NCI-H2029 (cell line): ENCODE measurements around the gene MACO1.

Experiments
- DNase-seq: peaks from one replicate; lab custom pipeline; 2025; lab: John Stamatoyannopoulos, UW

MACO1 gene

DNA sequence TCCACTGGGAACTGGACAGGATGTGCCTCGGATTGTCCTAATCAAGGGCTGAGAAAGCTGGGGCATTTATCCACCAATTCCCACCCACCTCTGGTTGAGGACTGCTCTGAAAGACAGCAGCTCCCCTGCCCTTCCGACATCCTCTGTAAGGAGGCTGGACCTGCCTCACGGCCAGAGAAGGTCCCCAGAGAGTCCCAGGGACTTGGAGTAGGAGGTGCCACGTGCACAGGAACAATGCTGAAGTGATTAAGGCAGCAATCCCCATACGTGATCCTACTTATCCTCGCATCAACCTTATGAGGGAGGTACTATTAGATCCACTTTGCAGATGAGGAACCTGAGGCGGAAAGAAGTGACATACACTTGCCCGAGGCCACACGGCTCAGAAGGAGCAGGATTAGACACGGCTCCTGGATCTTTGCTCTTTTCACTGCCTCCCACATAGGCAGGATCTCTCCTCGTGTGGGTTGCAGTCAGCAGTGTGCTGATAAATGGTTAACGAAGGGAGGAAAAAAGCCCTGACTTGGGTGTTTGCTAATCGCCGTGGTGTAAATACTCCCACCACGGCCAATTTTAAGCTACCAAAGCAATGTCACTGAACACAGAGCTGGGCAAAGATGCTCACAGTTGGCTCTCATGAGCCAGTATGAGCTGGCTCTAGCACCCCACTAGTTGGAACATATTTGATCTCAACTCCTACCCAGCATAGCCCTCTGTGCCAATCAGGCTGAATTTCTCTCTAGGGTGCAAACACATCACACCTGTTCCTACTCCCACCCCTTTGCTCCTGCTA is 94.1 kb downstream of the MACO1 start:
- DNase-seq, result no peak

DNA sequence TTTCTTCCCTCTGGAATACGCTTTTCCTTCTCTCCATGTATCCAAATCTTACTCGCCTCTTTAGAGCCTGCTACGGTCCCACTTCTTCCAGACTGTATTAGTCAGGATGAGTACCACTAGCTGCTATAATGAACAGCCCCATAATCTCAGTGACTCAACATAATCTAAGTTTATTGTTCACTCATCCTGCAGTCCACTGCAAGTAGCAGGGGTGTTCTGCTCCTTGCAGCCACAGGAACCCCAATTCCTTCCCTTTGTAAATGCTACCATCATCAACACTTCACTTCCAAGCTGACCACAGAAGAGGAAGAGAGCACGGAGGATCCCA is 94.6 kb downstream of the MACO1 start:
- DNase-seq, result no peak

DNA sequence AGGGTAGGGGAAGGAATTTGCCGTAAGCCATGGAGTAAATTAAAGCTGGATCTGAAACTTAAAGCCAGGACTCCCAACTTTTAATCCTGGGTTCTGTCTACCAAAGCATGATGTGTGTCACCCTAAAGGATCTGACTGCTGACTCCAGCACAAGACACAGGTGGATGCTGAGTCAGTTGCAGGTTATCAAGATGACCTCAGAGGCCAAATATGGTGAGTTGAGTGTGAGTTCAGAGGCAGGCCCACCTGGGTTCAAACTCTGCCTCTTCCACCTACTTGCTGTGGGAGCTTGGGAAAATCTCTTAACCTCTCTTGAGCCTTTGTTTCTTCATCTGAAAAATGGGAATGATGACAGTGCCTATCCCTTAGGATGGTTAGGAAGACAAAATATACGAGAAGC is 96.1 kb downstream of the MACO1 start:
- no peak for DNase-seq

DNA sequence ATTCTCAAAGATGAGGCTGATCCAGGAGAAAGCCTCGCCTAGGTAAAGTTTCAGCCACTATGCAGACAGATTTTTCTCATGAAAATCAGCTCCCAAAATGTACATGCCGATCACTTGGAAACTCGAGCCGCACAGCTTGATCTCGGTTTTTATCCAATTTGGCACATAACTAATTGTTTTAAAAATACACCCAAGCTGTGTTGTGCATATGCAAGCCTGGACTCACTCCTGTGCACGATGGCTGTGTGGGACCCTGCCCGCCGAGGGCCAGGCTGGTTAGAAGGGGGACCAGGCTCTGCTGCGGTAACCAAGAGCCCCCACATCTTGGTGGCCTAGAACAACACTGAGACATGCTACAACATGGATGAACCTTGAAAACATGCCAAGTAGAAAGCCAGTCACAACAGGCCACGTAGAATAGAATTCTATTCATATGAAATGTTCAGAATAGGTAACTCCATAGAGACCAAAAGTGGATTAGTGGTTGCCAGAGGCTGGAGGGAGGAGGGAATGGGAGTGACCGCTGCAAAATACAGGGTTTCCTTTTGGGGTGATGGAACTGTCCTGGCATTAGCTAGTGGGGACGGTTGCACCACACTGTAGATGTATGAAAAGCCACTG is 96.6 kb downstream of the MACO1 start:
- DNase-seq, result no peak

DNA sequence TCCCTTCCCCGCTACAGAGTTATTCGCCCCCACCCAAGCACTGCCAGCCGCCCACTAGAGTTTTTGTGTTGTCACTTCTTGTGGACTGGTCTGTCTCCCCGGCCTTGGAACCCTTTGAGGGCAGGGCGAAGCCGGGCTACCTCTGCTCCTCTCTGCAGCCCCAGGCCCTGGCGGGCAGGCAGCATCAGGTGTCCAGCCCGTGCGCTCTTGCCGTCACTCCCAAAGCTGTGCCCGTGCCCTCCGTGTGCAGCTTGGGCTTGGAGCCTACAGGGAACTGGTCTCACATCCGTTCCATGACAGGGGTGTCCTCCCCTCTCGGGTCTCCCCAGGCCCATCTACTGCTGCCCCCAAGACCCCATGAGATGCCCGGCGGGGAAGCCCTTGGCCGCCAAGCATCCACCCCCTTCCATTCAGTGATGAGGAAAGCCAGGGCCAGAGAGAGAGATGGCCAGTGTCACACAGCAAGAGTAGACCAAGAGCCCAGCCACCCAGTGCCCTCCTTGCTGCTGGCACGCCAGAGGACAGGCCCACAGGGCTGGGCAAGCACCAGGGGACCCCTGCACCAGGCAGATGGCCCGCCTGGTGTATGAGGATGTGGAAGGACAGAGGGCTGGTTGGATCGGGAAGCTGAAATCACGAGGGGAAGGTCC is 97.4 kb downstream of the MACO1 start:
- no peak for DNase-seq

DNA sequence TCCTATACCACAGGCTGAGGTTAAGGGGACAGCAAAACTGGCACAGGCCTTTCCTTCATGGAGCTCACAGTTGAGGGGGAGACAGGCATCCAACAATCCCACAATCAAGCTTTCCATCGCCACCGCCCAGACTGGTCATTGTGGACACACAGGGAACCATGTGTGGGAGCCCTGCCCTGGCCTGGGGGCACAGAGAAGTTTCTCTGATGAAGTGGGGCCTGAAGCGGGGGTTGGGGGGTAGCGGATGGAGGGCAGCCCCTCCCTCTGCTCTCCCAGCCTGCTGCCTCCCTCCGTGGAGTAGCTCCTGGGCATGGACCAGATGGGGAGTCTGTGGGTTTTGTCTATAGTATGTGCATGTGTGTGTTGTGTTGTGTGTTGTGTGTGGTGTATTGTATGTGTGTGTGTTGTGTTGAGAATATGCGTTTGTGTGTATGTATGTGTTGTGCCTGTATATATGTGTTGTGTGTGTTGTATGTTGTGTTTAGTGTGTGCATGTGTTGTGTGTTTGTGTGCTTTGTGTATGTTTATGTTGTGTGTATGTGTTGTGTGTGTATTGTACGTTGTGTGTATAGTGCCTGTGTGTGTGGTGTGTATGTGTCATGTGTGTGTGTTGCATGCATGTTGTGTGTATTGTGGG is 98.3 kb downstream of the MACO1 start:
- DNase-seq, result no peak

DNA sequence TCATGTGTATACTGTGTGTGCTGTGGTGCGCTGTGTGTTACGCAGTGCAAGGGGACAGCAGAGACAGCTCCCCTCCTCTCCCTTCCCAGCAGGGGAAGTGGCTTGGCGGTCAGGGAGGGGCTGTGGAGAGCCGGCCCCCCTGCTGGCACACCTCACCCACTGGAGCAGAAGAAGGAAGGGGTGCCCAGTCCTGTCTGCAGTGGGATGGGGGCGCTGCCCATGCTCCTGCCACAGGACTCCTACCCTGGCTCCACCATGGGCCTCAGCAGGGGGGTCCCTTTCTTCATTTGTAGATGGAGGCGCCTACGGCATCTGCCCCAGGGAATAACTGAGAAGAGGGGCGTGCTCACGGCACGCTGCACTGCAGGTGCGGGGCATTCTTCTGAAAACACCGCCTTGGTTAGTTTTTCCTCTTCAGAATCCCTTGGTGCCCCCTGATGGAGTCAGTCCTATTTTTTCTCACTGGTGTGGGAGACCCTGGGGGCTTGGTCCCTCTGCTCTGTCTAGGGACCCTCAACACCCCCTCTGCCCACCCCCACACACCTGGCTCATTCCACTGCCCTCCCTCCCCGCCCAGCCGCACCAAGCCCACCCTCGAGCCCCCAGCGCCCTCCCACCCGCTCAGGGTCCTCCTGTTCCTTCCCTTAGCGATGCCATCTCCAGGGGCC is 99.0 kb downstream of the MACO1 start:
- no peak for DNase-seq

DNA sequence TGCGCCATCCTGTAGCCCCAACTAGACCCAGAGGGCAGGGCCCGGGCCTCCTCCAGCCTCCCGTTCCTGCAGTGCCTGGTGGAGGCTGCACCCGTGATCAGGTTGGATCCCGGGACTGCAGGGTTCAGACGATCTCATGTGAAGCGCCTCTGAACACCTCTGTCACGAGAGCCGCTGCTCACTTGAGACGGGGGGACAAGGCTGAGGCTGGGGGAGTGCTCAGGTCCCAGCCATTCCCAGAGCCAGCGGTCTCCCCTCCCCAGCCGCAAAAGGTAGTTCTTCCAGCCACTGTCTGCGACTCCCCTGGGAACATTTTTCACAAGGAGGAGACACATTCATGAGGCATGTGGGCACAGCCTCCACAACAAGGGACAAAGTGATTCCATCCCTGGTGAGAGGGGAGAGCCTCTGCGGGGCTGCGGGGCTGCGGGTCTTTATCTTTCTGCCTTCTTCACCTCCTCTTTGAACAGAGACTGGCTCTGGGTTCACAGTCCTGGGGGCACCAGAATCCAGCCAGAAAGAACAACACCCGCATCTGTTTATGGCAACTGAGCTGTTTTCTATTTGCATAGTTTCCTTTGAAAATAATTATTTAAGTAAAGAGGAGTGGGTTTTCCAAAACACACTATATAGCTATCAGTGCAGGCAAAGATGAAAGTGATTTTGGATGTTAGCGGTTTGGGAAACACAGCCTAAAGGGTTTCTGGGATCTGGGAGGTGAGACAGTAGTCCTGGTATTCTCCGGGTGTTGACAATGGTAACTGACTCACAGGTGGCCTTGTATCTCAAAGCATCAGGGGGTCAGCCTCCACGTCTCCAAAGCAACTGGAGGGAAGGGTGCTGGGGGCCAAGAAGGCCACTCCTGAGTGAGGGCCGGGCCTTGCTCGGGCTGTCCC is 99.7 kb downstream of the MACO1 start:
- DNase-seq, result no peak

DNA sequence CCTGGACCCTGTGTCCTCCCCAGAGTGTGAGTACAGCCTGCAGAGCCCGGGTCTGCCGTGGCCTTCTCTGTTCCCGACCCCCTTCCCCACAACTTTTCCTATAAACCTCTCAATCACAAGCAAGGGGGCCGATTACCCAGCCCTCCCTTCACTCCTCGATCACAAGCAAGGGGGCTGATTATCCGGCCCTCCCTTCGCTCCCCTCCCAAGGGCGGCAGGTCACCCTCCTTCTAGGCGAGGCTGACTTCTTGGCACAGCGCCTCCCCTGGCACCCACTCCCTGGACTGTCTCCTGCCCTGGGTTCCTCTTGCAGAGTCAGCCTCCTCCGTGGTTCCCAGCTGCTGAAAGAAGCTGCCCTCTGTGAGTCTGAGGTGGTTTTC is 100.4 kb downstream of the MACO1 start:
- DNase-seq, result no peak

DNA sequence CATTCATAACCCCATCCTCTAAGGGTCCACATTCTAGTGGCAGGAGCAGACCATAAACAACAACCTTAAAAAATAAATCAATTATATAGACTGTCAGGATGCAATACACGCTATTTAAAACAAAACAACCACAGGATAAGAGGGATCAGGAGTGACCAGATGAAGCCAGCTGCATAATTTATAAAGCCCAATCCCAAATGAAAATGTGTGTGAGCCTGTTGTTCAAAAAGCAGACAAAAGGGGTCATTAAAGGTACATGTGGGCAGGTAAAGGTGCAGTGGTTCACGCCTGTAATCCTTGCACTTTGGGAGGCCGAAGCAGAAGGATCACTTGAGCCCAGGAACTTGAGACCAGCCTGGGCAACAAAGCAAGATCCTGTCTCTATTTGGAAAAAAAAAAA is 102.3 kb downstream of the MACO1 start:
- DNase-seq, result no peak

DNA sequence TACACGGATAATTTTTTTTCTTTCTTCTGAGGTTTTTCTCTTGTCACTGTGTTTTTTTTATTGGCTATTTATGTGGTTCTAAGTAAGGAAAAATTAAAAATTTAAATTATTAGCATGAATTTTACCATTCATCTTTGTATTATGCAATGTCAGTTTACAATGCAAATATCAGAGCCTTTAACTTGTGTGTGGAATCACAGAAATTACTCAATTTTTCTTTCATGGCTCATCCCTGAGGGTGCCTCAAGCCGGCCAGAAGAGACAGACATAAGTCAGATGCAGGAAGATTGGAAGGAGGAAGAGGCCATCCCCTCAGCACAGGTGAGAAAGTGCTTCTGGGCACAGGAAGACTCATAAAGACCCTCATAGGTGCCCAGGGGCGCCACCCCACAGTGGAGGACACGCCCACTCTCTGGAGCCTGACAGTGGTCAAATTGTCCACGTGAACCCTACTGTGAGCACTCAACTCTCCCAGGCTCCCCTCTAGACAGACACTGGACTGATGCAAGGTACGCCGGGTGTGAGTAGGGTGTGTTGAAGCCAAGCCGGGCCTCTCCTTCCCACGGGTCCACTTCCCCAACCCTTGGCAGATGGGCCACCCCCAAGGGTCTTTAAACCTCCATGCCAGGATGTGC is 103.2 kb downstream of the MACO1 start:
- DNase-seq, result no peak

DNA sequence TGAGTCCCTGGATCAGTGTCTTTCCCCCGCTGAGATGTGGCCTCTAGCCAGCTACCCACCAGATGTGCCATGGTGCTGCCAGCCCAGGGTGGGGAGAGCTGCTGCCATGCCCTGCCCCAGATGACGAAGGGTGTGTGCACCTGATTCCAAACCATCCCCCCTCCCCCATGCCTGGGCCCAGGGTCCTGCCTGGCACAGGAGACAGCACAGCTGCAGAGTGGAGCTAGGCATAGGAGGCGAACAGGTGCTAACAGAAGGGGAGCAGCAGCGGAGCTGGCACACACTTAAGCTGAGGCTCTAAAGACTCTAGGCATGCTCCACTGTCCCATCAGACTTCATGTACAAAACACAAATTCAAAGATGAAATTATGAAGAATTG is 103.7 kb downstream of the MACO1 start:
- DNase-seq, result no peak

DNA sequence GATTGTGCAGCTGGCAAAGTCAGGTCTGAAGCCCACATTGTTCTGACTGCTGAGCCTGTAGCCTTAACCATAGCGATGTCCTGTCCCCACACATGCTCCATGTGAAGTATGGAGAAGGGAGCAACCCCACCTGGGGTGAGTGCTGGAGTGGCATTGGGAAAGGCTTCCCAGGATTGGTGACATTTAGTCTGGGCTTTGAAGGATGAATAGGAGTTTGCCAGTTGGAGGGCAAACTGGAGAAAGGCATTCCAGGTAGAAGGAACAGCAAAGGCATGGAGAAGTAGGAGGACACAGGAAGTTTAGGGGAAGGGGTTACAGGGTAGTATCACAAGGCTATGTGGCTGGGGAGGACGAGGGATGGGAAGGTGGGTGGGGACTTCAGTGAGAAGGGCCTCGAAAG is 105.4 kb downstream of the MACO1 start:
- no peak for DNase-seq

DNA sequence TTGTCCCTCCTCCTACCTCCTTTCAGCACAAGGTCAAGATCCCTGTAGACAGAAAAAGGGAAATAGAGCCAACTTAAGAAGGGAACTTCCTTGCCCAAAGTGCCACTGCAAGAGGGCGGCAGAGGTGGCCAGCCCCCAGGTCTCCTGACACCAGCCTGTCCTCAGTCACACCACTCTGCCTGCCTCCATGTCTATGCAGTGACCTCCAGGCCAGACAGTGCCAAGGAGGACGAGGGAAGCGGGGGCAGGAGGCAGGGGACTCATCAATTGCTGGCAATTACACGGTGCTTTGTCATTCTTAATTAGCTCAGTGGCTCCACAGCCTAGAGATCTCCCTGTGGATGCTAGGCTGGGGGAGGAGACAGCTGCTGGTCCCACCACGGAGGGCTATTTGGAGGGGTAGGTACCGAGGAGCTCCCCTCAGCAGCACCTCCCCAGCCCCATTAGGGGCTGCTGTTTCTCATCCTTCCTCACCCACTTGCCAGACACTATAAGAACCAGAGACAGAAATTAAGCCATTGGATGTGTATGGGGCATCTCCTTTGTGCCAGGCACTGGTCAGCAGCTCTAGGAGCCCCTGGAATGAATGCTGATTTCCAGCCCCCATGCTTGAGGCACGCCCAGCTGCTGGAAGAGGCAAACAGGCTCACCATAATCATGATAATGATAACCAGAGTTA is 106.6 kb downstream of the MACO1 start:
- DNase-seq, result no peak

DNA sequence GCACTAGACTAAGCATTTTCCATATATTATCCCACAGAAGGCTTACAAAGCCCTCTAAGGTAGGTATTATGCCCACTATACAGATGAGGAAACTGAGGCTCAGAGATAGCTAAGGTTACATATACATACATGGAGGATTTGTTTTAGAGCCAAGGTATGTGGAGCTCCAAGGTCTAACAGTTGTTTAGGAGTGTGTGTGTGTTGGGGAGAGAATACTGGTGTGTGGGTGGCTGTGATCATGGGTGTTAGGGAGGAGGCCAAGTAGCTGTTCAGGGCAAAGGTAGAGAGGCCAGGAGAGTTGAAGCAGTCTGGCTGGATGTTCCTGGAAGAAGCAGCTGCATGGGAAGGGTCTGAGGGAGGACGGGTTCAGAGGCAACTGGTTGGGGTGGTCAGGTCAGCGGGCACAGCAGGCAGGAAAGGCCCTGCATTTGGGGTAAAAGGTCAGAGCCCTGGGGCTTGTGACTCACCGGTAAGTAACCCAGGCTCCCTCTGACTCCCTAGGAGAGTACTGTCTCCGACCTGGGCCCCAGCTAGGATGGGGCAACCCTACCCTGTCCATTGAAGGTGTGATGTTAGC is 107.6 kb downstream of the MACO1 start:
- no peak for DNase-seq

DNA sequence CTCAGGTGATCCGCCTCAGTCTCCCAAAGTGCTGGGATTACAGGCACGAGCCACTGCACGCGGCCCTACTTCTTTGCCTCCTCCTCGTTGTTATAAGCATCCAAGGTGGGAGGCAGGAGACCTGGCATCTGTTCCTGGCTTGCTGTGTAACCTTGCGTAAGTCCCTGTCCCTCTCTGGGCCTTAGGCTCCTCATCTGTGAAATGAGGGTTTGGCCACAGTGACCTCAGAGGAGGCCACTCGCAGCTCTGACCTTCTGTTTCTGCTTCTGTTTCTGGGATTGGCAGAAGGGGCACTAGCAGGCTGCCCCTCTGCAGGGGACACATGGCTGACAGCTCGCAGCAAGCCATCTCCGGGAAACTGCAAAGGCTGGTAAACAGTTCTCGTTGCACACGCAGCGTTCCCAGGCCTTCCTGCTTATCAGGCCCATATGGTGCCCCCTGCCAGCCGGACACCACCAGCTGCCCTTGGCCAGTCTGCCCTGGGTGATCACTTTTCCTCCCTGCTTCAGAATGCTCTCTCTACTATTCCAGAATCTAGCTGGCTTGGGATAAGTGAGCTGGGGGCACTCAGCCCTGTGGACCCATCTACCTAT is 110.1 kb downstream of the MACO1 start:
- no peak for DNase-seq

DNA sequence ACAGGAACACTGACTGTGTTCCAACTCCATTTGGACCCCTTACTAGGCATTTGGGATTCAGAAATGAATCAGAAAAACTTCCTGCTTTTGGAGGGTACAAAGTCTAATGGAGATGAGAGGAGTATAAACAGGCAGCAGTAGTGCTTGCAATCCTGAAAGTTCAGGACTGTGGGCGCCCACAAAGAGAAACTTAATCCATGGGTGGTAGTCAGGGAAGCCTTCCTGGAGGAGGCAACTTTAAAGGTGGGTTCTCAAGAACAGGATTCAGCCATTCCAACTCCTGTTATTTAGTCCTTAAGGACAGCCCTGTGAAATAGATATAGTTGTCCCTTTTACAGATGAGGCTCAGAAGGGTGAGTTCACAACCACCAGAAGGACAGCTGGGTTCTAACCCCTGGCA is 110.7 kb downstream of the MACO1 start:
- DNase-seq, result no peak

DNA sequence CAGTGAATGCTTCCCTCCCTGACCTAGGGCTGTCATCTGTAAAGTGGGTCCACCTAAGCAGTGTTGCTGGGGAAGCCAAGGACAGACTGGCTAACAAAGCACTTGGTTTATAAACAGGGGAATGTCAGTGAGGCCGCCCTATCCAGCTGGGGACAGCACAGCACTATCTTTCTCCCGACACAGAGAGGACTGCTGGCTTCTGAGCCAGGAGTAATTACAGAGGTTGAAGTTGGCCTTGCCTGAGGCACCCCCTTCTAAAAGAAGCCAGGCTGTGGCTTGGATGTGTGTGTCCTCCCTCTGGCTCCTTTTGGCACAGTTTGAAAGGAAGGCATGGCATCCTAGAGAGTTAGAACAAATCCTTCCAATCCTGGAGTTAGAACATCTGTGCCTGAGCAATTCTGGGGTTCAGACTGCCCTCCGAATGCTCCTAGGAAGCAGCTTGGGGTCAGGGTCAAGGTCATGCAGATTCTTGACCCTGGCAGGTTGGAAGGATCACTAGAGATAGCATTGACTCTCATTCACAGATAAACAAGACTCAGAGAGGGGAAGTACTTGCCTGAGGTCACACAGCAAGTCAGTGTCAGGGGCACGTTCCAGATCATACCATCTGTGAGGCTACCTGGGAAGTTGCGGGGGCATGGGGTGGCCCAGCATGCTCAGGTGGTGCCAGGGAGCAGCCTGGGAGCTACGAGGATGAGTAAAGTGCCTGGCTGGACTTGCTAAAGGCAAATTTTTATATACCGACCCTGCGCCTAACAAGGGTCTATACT is 111.4 kb downstream of the MACO1 start:
- no peak for DNase-seq

DNA sequence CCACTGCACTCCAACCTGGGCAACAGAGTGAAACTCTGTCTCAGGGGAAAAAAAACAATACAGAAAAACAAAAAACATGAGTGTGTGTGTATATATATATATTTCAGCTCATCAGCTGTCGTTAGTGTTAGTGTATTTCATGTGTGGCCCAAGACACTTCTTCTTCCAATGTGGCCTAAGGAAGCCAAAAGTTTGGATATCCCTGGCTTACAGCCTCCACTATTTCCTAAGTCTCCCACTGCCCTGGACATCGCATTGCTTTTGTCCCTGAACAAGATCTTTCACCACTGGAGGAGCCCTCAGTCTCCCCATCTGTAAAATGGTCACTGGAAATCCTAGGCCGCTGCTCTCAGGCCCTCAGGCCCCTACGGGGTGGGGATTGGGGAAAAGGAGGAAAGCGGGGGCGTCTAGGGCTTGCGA is 112.3 kb downstream of the MACO1 start:
- no peak for DNase-seq
